OCI-LY1 (cell line): ENCODE data around the gene CXCL6.

Experiments used
- CTCF ChIP-seq: fragments of 200-600 bp; sonication (generic), shearing (Covaris generic); IDR thresholded peaks from 2 replicates; pipeline ENCODE4 v1.5.1; 2017; ENCODE audit warnings: mild to moderate bottlenecking, antibody characterized with exemption, low read length, moderate library complexity, mixed read lengths
- EZH2 ChIP-seq: fragments of 200-600 bp; sonication (generic), shearing (Covaris generic); IDR thresholded peaks from 2 replicates; pipeline ENCODE4 v1.8.0; 2017; ENCODE audit warnings: borderline replicate concordance, mixed run types, mild to moderate bottlenecking, antibody characterized with exemption, low read length, moderate library complexity, mixed read lengths

GRCh38 chr4:73822812-73823504 lies 13.5 kb upstream of the CXCL6 start:
- no peak for TF ChIP-seq CTCF
- no peak for TF ChIP-seq EZH2
